H1 (cell line): ENCODE measurements around the gene KCNJ18.
"Not testable (repeated sequence)": the region's sequence is repeated elsewhere in the genome, so short reads cannot be mapped to it uniquely, and the experiment has no call there.

ENCODE experiments used
- BRCA1 ChIP-seq: IDR thresholded peaks from 2 replicates; pipeline ENCODE4 v1.6.1; 2012; ENCODE audit warnings: low read depth, low read length, improper control_type of control experiment
- CTCF ChIP-seq, 3 experiments: IDR thresholded peaks; 1 replicate in 2 of 3; 2 replicates in 1 of 3; pipeline versions ENCODE4 v1.5.1 to v1.6.1; 2011; ENCODE audit warnings: low read length in 3 of 3, mild to moderate bottlenecking in 3 of 3, inconsistent platforms in 2 of 3, low read depth in 1 of 3, moderate library complexity in 1 of 3; ENCODE audit not compliant: insufficient read depth in 1 of 3; ENCODE audit errors: control extremely low read depth in 1 of 3
- EZH2 ChIP-seq: fragments of 200-600 bp; sonication (generic); IDR thresholded peaks from 2 replicates; pipeline ENCODE4 v1.7.1; 2012; ENCODE audit warnings: low read depth, mild to moderate bottlenecking, moderate library complexity, low read length, inconsistent platforms; ENCODE audit not compliant: severe bottlenecking
- POLR2A ChIP-seq, 2 experiments: IDR thresholded peaks; 1 replicate in 1 of 2; 2 replicates in 1 of 2; pipeline ENCODE4 v1.6.1; 2011; ENCODE audit warnings: low read depth in 2 of 2, low read length in 2 of 2, mild to moderate bottlenecking in 2 of 2; ENCODE audit errors: control extremely low read depth in 1 of 2

- TF ChIP-seq POLR2A (IDR thresholded peaks at IDR 0.05; ENCODE audit: control extremely low read depth in 1 of 2, low read depth in 2 of 2, low read length in 2 of 2); EZH2; BRCA1; CTCF (IDR thresholded peaks at IDR 0.05; ENCODE audit: control extremely low read depth in 1 of 3, insufficient read depth in 1 of 3, low read depth in 1 of 3, low read length in 3 of 3): not testable (repeated sequence)
Measured at GRCh38 chr17:21738241-21738640, 45.9 kb downstream of the KCNJ18 start.
